Activated CD8-positive, alpha-beta memory T cell treated with anti-CD3 and anti-CD28 coated beads for 36 hours (primary cell): ENCODE results near the gene CSF1R. TPM values are rescaled to one million over a fixed set of nuclear protein-coding genes. Genes with fewer than 3 reads are reported as not detected.
"Not testable (repeated sequence)": the region's sequence is repeated elsewhere in the genome, so short reads cannot be mapped to it uniquely, and the experiment has no call there.

ENCODE experiments used
- CTCF ChIA-PET: fragments of 350-600 bp; sonication (Branson Sonifier 250); formaldehyde crosslinking; loops from one replicate; lab custom pipeline; 2021; ENCODE audit warnings: antibody characterized with exemption; lab: Charles Lee
- POLR2A ChIA-PET: fragments of 350-600 bp; sonication (Branson Sonifier 250); formaldehyde crosslinking; loops from one replicate; lab custom pipeline; 2021; ENCODE audit warnings: antibody characterized with exemption; lab: Charles Lee
- total RNA-seq, 2 experiments: library from RNA; stranded (reverse); gene quantifications; one replicate each; pipeline ENCODE4 v1.2.3, GENCODE V29; 2021

The CSF1R gene
- total RNA-seq, 2 experiments from 2014 or later: not detected

GRCh38 chr5:150062216-150062922 is 24.0 kb downstream of the CSF1R start:
- ChIA-PET POLR2A (no interaction called here), CTCF (no interaction called here)

GRCh38 chr5:150061538-150061995 is 24.8 kb downstream of the CSF1R start:
- POLR2A ChIA-PET: interaction anchor here (0.6 kb wide), 1 partner anchor 213 kb away, joined by 3 read pairs; no protein-coding TSS in a partner anchor

GRCh38 chr5:150060471-150060870 is 25.9 kb downstream of the CSF1R start:
- CTCF ChIA-PET: no interaction called here

More at GRCh38 chr5:150061538-150061995, 24.8 kb downstream of the CSF1R start:
- CTCF ChIA-PET: no interaction called here

GRCh38 chr5:150059623-150060022 is 26.7 kb downstream of the CSF1R start:
- ChIA-PET POLR2A (no interaction called here), CTCF (no interaction called here)

More at GRCh38 chr5:150060471-150060870, 25.9 kb downstream of the CSF1R start:
- POLR2A ChIA-PET: interaction anchor here (0.6 kb wide), 1 partner anchor 37 kb away, joined by 4 read pairs; no protein-coding TSS in a partner anchor

- ChIA-PET CTCF (no interaction called here), POLR2A (no interaction called here)
Observed at GRCh38 chr5:150058480-150059126, 27.8 kb downstream of the CSF1R start.

- POLR2A ChIA-PET: no interaction called here
- CTCF ChIA-PET: no interaction called here
Observed at GRCh38 chr5:150057996-150058395, 28.4 kb downstream of the CSF1R start.

GRCh38 chr5:150057511-150057910 is 28.8 kb downstream of the CSF1R start:
- CTCF ChIA-PET: no interaction called here
- POLR2A ChIA-PET: no interaction called here

GRCh38 chr5:150057052-150057451 is 29.3 kb downstream of the CSF1R start:
- CTCF ChIA-PET: no interaction called here

GRCh38 chr5:150056075-150056443 is 30.3 kb downstream of the CSF1R start:
- ChIA-PET POLR2A (no interaction called here), CTCF (no interaction called here)

More at GRCh38 chr5:150057052-150057451, 29.3 kb downstream of the CSF1R start:
- POLR2A ChIA-PET: no interaction called here

GRCh38 chr5:150055326-150056074 is 30.9 kb downstream of the CSF1R start:
- ChIA-PET CTCF (no interaction called here), POLR2A (no interaction called here)

- ChIA-PET CTCF (no interaction called here), POLR2A (interaction anchor here (0.6 kb wide), 1 partner anchor 145 kb away, joined by 3 read pairs; no protein-coding TSS in a partner anchor)
Observed at GRCh38 chr5:150054569-150054968, 31.8 kb downstream of the CSF1R start.

GRCh38 chr5:150053713-150054392 is 32.5 kb downstream of the CSF1R start:
- POLR2A ChIA-PET: no interaction called here
- CTCF ChIA-PET: no interaction called here

- CTCF ChIA-PET: no interaction called here
- POLR2A ChIA-PET: no interaction called here
Observed at GRCh38 chr5:150052956-150053712, 33.2 kb downstream of the CSF1R start.

- ChIA-PET POLR2A (no interaction called here), CTCF (no interaction called here)
Observed at GRCh38 chr5:150052226-150052955, 34.0 kb downstream of the CSF1R start.

GRCh38 chr5:150051657-150052195 is 34.6 kb downstream of the CSF1R start:
- ChIA-PET POLR2A (no interaction called here), CTCF (no interaction called here)

- POLR2A ChIA-PET, CTCF ChIA-PET: not testable (repeated sequence)
Observed at GRCh38 chr5:150050172-150050811, 36.1 kb downstream of the CSF1R start.

- ChIA-PET POLR2A (no interaction called here), CTCF (no interaction called here)
Observed at GRCh38 chr5:150046031-150046430, 40.3 kb downstream of the CSF1R start.
